ENCODE data around the gene ACY1. TPM values are rescaled to one million over a fixed set of nuclear protein-coding genes. Genes with fewer than 3 reads are reported as not detected.
A peak's percentile ranks its signal among the peaks of the same experiment; 100 is the strongest.

The ACY1 gene
- total and polyA plus RNA-seq, 2 of the 13 experiments (the other 11 are each of a cell fraction or from before 2014, with no cell fraction given), result 113 to 162 TPM

DNA sequence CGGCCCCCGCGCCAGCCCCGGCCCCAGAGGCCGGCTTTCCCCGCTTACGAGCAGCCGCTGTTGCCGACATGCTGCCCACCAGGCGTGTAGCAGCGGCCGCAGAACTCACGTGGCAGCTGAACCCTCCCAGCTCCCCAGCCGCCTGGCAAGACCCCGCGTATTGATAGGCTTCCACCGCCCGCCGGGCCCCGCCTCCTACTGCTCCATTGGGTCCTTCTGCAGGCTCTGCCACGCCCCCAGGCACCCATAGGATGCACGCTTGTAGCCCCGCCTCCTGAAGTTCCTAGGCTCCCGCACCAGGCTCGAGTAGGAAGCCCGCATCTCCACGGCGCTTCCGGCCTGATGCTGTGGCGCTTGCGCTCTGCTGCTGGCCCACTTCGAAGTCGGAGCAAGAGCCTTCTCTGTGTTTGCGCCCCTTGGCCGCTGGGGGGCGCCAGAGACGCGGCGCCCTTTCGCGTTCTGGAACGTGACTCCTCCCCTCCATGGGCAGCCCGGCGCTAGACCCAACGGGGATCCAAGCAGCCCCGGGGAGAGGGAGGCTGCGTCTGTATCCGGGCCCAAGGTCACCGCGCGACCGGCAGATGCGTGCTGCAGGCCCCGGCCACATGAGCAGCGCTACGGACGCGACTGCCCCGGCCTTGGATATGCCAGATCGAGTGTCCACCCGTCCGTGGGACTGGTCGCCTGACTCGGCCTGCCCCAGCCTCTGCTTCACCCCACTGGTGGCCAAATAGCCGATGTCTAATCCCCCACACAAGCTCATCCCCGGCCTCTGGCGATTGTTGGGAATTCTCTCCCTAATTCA lies 41.3 kb upstream of the ACY1 start, which contains the start of the genes PARP3 and RRP9 (continued):
- TF ChIP-seq, protein P1, sequence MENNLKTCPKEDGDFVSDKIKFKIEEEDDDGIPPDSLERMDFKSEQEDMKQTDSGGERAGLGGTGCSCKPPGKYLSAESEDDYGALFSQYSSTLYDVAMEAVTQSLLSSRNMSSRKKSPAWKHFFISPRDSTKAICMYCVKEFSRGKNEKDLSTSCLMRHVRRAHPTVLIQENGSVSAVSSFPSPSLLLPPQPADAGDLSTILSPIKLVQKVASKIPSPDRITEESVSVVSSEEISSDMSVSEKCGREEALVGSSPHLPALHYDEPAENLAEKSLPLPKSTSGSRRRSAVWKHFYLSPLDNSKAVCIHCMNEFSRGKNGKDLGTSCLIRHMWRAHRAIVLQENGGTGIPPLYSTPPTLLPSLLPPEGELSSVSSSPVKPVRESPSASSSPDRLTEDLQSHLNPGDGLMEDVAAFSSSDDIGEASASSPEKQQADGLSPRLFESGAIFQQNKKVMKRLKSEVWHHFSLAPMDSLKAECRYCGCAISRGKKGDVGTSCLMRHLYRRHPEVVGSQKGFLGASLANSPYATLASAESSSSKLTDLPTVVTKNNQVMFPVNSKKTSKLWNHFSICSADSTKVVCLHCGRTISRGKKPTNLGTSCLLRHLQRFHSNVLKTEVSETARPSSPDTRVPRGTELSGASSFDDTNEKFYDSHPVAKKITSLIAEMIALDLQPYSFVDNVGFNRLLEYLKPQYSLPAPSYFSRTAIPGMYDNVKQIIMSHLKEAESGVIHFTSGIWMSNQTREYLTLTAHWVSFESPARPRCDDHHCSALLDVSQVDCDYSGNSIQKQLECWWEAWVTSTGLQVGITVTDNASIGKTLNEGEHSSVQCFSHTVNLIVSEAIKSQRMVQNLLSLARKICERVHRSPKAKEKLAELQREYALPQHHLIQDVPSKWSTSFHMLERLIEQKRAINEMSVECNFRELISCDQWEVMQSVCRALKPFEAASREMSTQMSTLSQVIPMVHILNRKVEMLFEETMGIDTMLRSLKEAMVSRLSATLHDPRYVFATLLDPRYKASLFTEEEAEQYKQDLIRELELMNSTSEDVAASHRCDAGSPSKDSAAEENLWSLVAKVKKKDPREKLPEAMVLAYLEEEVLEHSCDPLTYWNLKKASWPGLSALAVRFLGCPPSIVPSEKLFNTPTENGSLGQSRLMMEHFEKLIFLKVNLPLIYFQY (CRISPR knock-in tag; IDR thresholded peaks at IDR 0.05; ENCODE audit: borderline replicate concordance), result peak; percentile 85
- TF ChIP-seq ZNF432 (CRISPR knock-in tag; IDR thresholded peaks at IDR 0.05; ENCODE audit: borderline replicate concordance) (no peak), MED1 (CRISPR knock-in tag; IDR thresholded peaks at IDR 0.05) (peak; percentile 88), ZFYVE20 (CRISPR knock-in tag; IDR thresholded peaks at IDR 0.05; ENCODE audit: borderline replicate concordance, low read depth) (0 out of 2 replicates have a peak, but pooled peaks have one; percentile 59), IRF9 (CRISPR knock-in tag; IDR thresholded peaks at IDR 0.05; ENCODE audit: borderline replicate concordance) (peak; percentile 91; the same call in 1 of the 2 replicates), GLI4 (CRISPR knock-in tag; IDR thresholded peaks at IDR 0.05; ENCODE audit: borderline replicate concordance) (no peak), ZNF513 (CRISPR knock-in tag; conservative IDR thresholded peaks at IDR 0.05) (no peak), TBL1XR1 (IDR thresholded peaks at IDR 0.05; ENCODE audit: borderline replicate concordance, low read length, partially characterized antibody) (no peak), SALL1 (CRISPR knock-in tag; IDR thresholded peaks at IDR 0.05) (peak; percentile 76), JARID2 (CRISPR knock-in tag; IDR thresholded peaks at IDR 0.05; ENCODE audit: insufficient replicate concordance) (peak; percentile 92), ZNF597 (CRISPR knock-in tag; IDR thresholded peaks at IDR 0.05) (no peak), ZNF83 (CRISPR knock-in tag; IDR thresholded peaks at IDR 0.05; ENCODE audit: borderline replicate concordance) (no peak), ZBTB42 (CRISPR knock-in tag; IDR thresholded peaks at IDR 0.05) (no peak; the same call in 1 of the 2 replicates), ATF2 (CRISPR knock-in tag; IDR thresholded peaks at IDR 0.05) (peak; percentile 50; the same call in 1 of the 2 replicates), SCMH1 (CRISPR knock-in tag; IDR thresholded peaks at IDR 0.05; ENCODE audit: borderline replicate concordance) (no peak), MTF2 (CRISPR knock-in tag; IDR thresholded peaks at IDR 0.05; ENCODE audit: borderline replicate concordance) (no peak), SYNCRIP (IDR thresholded peaks at IDR 0.05; ENCODE audit: insufficient read depth, low read depth, low read length) (no peak), DNMT3B (CRISPR knock-in tag; conservative IDR thresholded peaks at IDR 0.05) (no peak)

Data from HepG2 (cell line).